ENCODE measurements around the gene SDHAF1. TPM values are rescaled to one million over a fixed set of nuclear protein-coding genes. Genes with fewer than 3 reads are reported as not detected.

The SDHAF1 gene
- total and polyA plus RNA-seq, 2 of the 8 experiments (the other 6 are each of a cell fraction or from before 2014, with no cell fraction given), result 16.0 to 21.3 TPM

GRCh38 chr19:36025541-36025940 is 30.6 kb downstream of the SDHAF1 start:
- H3K9me3 ChIP-seq (ENCODE audit: insufficient read depth in 2 of 2, low read depth in 1 of 2, low read length in 1 of 2), result no peaks in the 10 kb centered on the region
- H3K14ac ChIP-seq (ENCODE audit: insufficient read length), result no peak overlapping the region
- peaks cover 0 to 26% (median 5%) of the 10 kb centered on the region in 4 experiments; a peak in 4 of 8 replicates for H3K36me3 ChIP-seq (ENCODE audit: control insufficient read depth in 2 of 4, insufficient read depth in 4 of 4, low read length in 3 of 4)
- FAIRE-seq (no peak), DNase-seq (ENCODE audit: low read depth in 1 of 2, low spot score in 2 of 2) (no peak)
- H3K4me3 ChIP-seq (ENCODE audit: extremely low read depth in 1 of 4, insufficient read depth in 2 of 4, low read depth in 3 of 4, low read length in 4 of 4), result no peak overlapping the region
- H2AFZ ChIP-seq (ENCODE audit: low read length), result no peak overlapping the region
- H2BK20ac ChIP-seq (ENCODE audit: low read length), result no peak overlapping the region
- no peak overlapping the region for H4K5ac ChIP-seq (ENCODE audit: insufficient read length, low read depth, low read length)
- no peaks in the 10 kb centered on the region for H3K79me1 ChIP-seq (ENCODE audit: low read depth, low read length)
- H4K8ac ChIP-seq (ENCODE audit: extremely low read depth, insufficient read depth, low read length), result no peak overlapping the region
- H3K23ac ChIP-seq (ENCODE audit: insufficient read length), result no peak overlapping the region
- no peak overlapping the region for H2BK120ac ChIP-seq (replicated peaks; ENCODE audit: low read depth, low read length)
- no peaks in the 10 kb centered on the region for H3K4me1 ChIP-seq (replicated peaks in 1 of 4; ENCODE audit: control insufficient read depth in 3 of 4, insufficient read depth in 4 of 4, low read length in 3 of 4)
- WGBS, 2 experiments (ENCODE audit: extremely low coverage in 1 of 2, insufficient coverage in 1 of 2, insufficient read length in 1 of 2, insufficient replicate concordance in 2 of 2, low coverage in 1 of 2, low lambda C conversion rate in 2 of 2, missing lambda C conversion rate in 1 of 2), result 83% methylated on average over 1 of the region's 1 CpG; no CpG with 5 or more reads in 1 of the 2 experiments
- CTCF ChIA-PET (ENCODE audit: partially characterized antibody), result no interaction called here
- H3K18ac ChIP-seq (ENCODE audit: extremely low read depth, low read length), result no peak overlapping the region
- H3K23me2 ChIP-seq (ENCODE audit: low read depth, low read length), result no peaks in the 10 kb centered on the region
- TF ChIP-seq CREB1 (IDR thresholded peaks at IDR 0.05), result no peak
- no peak for TF ChIP-seq ATF3 (IDR thresholded peaks at IDR 0.05; ENCODE audit: insufficient read depth, low read depth, low read length)
- TF ChIP-seq JUN (IDR thresholded peaks at IDR 0.05; ENCODE audit: low read depth, low read length), result no peak
- TF ChIP-seq NRF1 (IDR thresholded peaks at IDR 0.05; ENCODE audit: low read depth, low read length), result no peak
- no peak for TF ChIP-seq RFX5 (IDR thresholded peaks at IDR 0.05; ENCODE audit: borderline replicate concordance, low read depth, low read length)
- no peak for TF ChIP-seq SAP30 (IDR thresholded peaks at IDR 0.05; ENCODE audit: insufficient read depth, insufficient replicate concordance, low read length)
- TF ChIP-seq FOSL1 (IDR thresholded peaks at IDR 0.05; ENCODE audit: insufficient read depth, low read depth, low read length), result no peak
- no peak overlapping the region for H2BK5ac ChIP-seq (ENCODE audit: low read depth, low read length)
- H3K27ac ChIP-seq (ENCODE audit: low read depth, low read length), result no peak overlapping the region
- H3K4me2 ChIP-seq (ENCODE audit: insufficient read depth in 1 of 2, low read depth in 2 of 2, low read length in 2 of 2), result no peak overlapping the region
- POLR2A ChIA-PET (ENCODE audit: partially characterized antibody), result interaction anchor here (1.6 kb wide), 1 partner anchor 17 kb away, joined by 3 read pairs; the partner anchor contains the start of gene SYNE4
- no peak overlapping the region for H3K56ac ChIP-seq (replicated peaks; ENCODE audit: insufficient read length, low read depth, low read length)
- no peak overlapping the region for H2BK12ac ChIP-seq (ENCODE audit: low read depth, low read length)
- no peaks in the 10 kb centered on the region; a peak in 1 of 7 replicates for H3K27me3 ChIP-seq (replicated peaks in 1 of 4; ENCODE audit: control insufficient read depth in 3 of 4, extremely low read depth in 1 of 4, insufficient read depth in 3 of 4, low read length in 3 of 4)
- H3K79me2 ChIP-seq (ENCODE audit: control insufficient read depth in 1 of 2, insufficient read depth in 2 of 2, low read length in 2 of 2), result no peaks in the 10 kb centered on the region
- no peak overlapping the region for H3K4ac ChIP-seq (replicated peaks; ENCODE audit: insufficient read length, low read depth, low read length)
- no peak overlapping the region for H3K9ac ChIP-seq (replicated peaks in 1 of 4; ENCODE audit: extremely low read depth in 1 of 4, low read depth in 3 of 4, low read length in 3 of 4)
- H4K20me1 ChIP-seq (replicated peaks in 1 of 2; ENCODE audit: control insufficient read depth in 1 of 2, insufficient read depth in 2 of 2, low read length in 2 of 2), result peaks cover 0 to 9% of the 10 kb centered on the region in 2 experiments
- H2BK15ac ChIP-seq (ENCODE audit: low read length), result no peak overlapping the region
- H2AK5ac ChIP-seq (ENCODE audit: low read depth, low read length), result no peak overlapping the region
- no peak overlapping the region for H4K91ac ChIP-seq (replicated peaks; ENCODE audit: insufficient read length, low read length)

Measured in H1 (cell line).